Lung (tissue), 12 donors: ENCODE measurements around the gene AHCYL2. TPM values are rescaled to one million over a fixed set of nuclear protein-coding genes. Genes with fewer than 3 reads are reported as not detected.
"Not testable (repeated sequence)": the region's sequence is repeated elsewhere in the genome, so short reads cannot be mapped to it uniquely, and the experiment has no call there.

Source experiments
- ATAC-seq: fragments of 200-7000 bp; cut with Tn5 transposase; one replicate; pipeline ENCODE4 v1.9.1; 2020; ENCODE audit warnings: moderate number of reproducible peaks; ENCODE audit not compliant: insufficient read depth, low FRiP score
- DNase-seq, 3 donors: peaks; one replicate each; pipeline ENCODE4 v3.0.0-alpha.2; 2013 to 2017
- H3K27ac ChIP-seq, 2 donors: one replicate each; pipeline ENCODE4 v1.5.1; 2013; ENCODE audit warnings: mild to moderate bottlenecking in 2 of 2, moderate library complexity in 2 of 2, control low read depth in 1 of 2, inconsistent platforms in 1 of 2, low read depth in 1 of 2, low read length in 1 of 2
- H3K27me3 ChIP-seq, 3 donors: one replicate each; pipeline ENCODE4 v1.5.1; 2013; ENCODE audit warnings: low read length in 2 of 3; ENCODE audit not compliant: control insufficient read depth in 3 of 3, insufficient read depth in 3 of 3
- H3K36me3 ChIP-seq, 4 donors: one replicate each; pipeline ENCODE4 v1.5.1; 2013; ENCODE audit warnings: low read length in 4 of 4, mild to moderate bottlenecking in 1 of 4, moderate library complexity in 1 of 4; ENCODE audit not compliant: control insufficient read depth in 4 of 4, insufficient read depth in 4 of 4
- H3K4me1 ChIP-seq, 5 donors: one replicate each; pipeline ENCODE4 v1.5.1; 2013; ENCODE audit warnings: low read length in 5 of 5, mild to moderate bottlenecking in 2 of 5, moderate library complexity in 1 of 5; ENCODE audit not compliant: control insufficient read depth in 5 of 5, insufficient read depth in 5 of 5
- H3K4me3 ChIP-seq: one replicate; pipeline ENCODE4 v1.5.1; 2013; ENCODE audit warnings: mild to moderate bottlenecking, control low read depth, moderate library complexity
- H3K9ac ChIP-seq, 2 donors: one replicate each; pipeline ENCODE4 v1.5.1; 2013; ENCODE audit warnings: low read length in 2 of 2, control low read depth in 1 of 2; ENCODE audit not compliant: insufficient read depth in 1 of 2
- H3K9me3 ChIP-seq, 4 donors: one replicate each; pipeline ENCODE4 v1.5.1; 2013; ENCODE audit warnings: low read length in 3 of 4, mild to moderate bottlenecking in 1 of 4, moderate library complexity in 1 of 4; ENCODE audit not compliant: control insufficient read depth in 4 of 4, insufficient read depth in 3 of 4
- CTCF ChIP-seq: IDR thresholded peaks from 2 replicates; pipeline ENCODE4 v1.5.1; 2012; ENCODE audit warnings: mild to moderate bottlenecking; ENCODE audit errors: control extremely low read depth, extremely low read depth
- WGBS, 2 donors: extraction: QIAGEN DNeasy Blood & Tissue Kit; methylation state at CpG; one replicate each; pipeline ENCODE4 v1.1.7; 2013; 5-methylcytosine and 5-hydroxymethylcytosine counted together
- polyA plus RNA-seq, 2 donors: library from polyadenylated mRNA; stranded (reverse); fragments of 200-250 nt; gene quantifications; one replicate each; pipeline ENCODE4 v1.2.1, GENCODE V29; 2013
- total RNA-seq, 2 donors: library from RNA; depleted of rRNA in 1 of 2; stranded (reverse); fragments of >200 nt in 1 of 2; gene quantifications; one replicate each; pipeline ENCODE4 v1.2.1, GENCODE V29; 2014 to 2021
- donor health status: control.
- donor health status: control.
- donor health status: Bipolar disorder and iron deficiency.
- donor health status: healthy.
- donor health status: DM: yes; HTN: yes; CAD: no.

AHCYL2 gene
- total and polyA plus RNA-seq, 4 donors = 16.3 to 172 (median 93.8) TPM

DNA sequence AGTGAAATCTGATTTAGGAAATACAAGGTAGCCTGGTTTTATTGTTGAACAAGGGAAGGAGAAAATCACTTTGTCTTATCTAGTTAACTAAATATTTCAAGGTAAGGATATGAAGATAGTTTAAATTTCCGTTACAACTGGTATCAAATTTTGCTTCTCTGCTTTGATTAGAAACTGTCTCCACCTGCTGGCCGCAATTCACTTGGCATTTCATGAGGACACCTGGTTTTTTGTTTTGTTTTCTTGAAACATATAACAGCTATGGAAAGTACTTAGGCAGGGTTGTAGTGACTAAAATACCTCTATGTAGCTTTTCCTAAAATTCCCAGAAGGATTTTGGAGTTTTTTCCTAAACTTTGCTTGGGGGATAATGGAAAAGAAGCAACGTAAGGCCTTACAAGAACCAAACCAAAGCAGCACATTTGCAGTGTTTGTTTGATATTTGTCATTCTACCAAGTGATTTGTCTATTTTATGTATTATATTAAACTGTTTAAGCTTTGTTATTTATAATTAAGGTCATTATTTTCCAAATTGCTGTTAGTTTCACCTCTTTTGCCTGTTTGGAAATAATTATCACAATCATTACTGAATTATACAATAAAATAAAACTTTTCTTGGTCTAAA is 73.6 kb downstream of the AHCYL2 start:
- H3K9me3 ChIP-seq = no peaks in the 10 kb centered on the region
- no peaks in the 10 kb centered on the region for H3K27me3 ChIP-seq
- 41 to 43% methylated on average over 3 of the region's 3 CpGs for WGBS, 2 donors
- H3K36me3 ChIP-seq = no peaks in the 10 kb centered on the region
- H3K9ac ChIP-seq = no peak overlapping the region
- peak; percentile 46 for TF ChIP-seq CTCF
- ATAC-seq (no peak), DNase-seq (peak; percentile 31 to 51 (median 48))
- H3K4me3 ChIP-seq = no peak overlapping the region
- peaks cover 0 to 3% (median 0%) of the 10 kb centered on the region in 5 donors for H3K4me1 ChIP-seq
- H3K27ac ChIP-seq = no peak overlapping the region

DNA sequence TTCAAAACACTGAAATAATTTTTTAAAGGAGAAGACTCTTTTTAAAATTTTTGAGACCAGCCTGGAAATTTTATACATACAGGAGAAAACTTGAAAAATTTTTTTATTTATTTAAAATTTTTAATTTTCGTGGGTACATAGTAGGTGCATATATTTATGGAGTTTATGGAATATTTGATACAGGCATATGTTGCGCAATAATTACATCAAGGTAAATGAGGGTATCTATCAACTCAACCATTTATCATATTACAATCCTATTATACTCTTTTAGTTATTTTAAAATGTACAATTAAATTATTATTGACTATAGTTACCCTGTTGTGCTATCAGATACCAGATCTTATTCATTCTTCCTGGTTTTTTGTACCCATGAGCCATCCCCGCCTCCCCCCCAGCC is 75.1 kb downstream of the AHCYL2 start:
- H3K27ac ChIP-seq = no peak overlapping the region
- H3K4me1 ChIP-seq = peaks cover 0 to 1% (median 0%) of the 10 kb centered on the region in 5 donors
- H3K9me3 ChIP-seq = no peaks in the 10 kb centered on the region
- no peak for DNase-seq
- H3K4me3 ChIP-seq = no peak overlapping the region
- no peaks in the 10 kb centered on the region for H3K36me3 ChIP-seq
- ATAC-seq = no peak
- no peaks in the 10 kb centered on the region for H3K27me3 ChIP-seq
- no peak for TF ChIP-seq CTCF
- no peak overlapping the region for H3K9ac ChIP-seq
- WGBS, 2 donors = 96 to 97% methylated on average over 3 of the region's 3 CpGs

DNA sequence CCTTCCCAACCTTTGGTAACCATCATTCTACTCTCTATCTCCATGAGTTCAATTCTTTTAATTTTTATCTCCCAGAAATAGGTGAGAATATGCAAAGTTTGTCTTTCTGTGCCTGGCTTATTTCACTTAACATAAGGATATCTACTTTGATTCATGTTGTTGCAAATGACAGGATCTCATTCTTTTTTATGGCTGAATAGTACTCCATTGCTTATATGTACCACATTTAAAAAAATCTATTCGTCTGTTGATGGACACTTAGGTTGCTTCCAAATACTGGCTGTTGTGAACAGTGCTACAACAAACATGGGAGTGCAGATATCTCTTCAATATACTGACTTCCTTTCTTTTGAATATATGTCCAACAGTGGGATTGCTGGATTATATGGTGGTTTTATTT is 75.5 kb downstream of the AHCYL2 start:
- not testable (repeated sequence) for H3K27ac ChIP-seq, H3K9ac ChIP-seq, H3K36me3 ChIP-seq, DNase-seq, H3K9me3 ChIP-seq, H3K4me1 ChIP-seq, H3K27me3 ChIP-seq, H3K4me3 ChIP-seq, ATAC-seq
- WGBS, 2 donors = 96 to 98% methylated on average over 1 of the region's 1 CpG

DNA sequence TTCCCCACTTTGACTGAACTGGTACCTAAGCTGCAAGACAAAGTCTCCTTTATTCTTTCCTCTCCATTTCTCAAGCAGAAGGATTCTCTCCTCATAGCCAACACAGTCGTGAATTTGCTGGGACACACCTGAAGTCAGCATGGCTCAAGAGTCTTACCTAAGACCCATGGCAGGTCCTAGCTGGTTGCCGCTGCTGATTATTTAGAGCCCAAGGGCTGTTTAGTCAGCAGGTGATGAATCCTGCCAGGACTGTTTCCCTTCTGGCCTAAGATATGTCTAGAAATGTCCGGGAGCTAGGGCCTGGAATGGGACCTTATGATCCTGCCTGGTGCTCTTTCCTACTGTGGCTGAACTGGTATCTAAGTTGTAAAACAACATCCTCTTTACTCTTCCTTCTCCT is 82.8 kb downstream of the AHCYL2 start:
- Histone ChIP-seq H3K4me1 (peaks cover 0 to 1% (median 0%) of the 10 kb centered on the region in 5 donors), H3K4me3 (no peak overlapping the region), H3K9ac (no peak overlapping the region), H3K36me3 (no peaks in the 10 kb centered on the region), H3K9me3 (no peaks in the 10 kb centered on the region), H3K27me3 (no peaks in the 10 kb centered on the region), H3K27ac (no peak overlapping the region)
- no peak for TF ChIP-seq CTCF
- no peak for DNase-seq
- no peak for ATAC-seq
- 94 to 96% methylated on average over 3 of the region's 3 CpGs for WGBS, 2 donors
